Measurements from ENCODE around the gene CDHR2.
"Not testable (repeated sequence)": the region's sequence is repeated elsewhere in the genome, so short reads cannot be mapped to it uniquely, and the experiment has no call there.

CDHR2 gene

GRCh38 chr5:176550275-176550831, 1.2 kb downstream of the CDHR2 start:
- H3K4me3 ChIP-seq (ENCODE audit: low read length): peak overlapping the region; percentile 47
- peak overlapping the region; percentile 6; the same call in 1 of the 2 replicates for H3K9ac ChIP-seq (ENCODE audit: low read length)
- no peaks in the 10 kb centered on the region for H3F3A ChIP-seq (ENCODE audit: insufficient read depth, low read length)
- H2AFZ ChIP-seq (ENCODE audit: low read length): peak overlapping the region; percentile 15; the same call in 1 of the 2 replicates
- H3K4me2 ChIP-seq (ENCODE audit: low read depth, low read length): peak overlapping the region; percentile 89
- no peaks in the 10 kb centered on the region for H3K79me2 ChIP-seq (ENCODE audit: low read length)
- no peaks in the 10 kb centered on the region for H4K20me1 ChIP-seq (ENCODE audit: insufficient read depth, low read length)
- H3K9me2 ChIP-seq (replicated peaks; ENCODE audit: insufficient read depth, low read length): no peaks in the 10 kb centered on the region
- peaks cover 8% of the 10 kb centered on the region; the same call in 1 of the 2 replicates for H3K27me3 ChIP-seq (replicated peaks; ENCODE audit: insufficient read depth, low read length)
- peaks cover 11% of the 10 kb centered on the region; the same call in 1 of the 2 replicates for H3K4me1 ChIP-seq (ENCODE audit: low read length)
- H3K9me3 ChIP-seq (replicated peaks; ENCODE audit: insufficient read depth, low read length): no peaks in the 10 kb centered on the region
- H3K36me3 ChIP-seq (replicated peaks; ENCODE audit: insufficient read depth, low read length): no peaks in the 10 kb centered on the region
- H3K27ac ChIP-seq (ENCODE audit: low read length): no peak overlapping the region
- DNase-seq: peak; percentile 21
- TF ChIP-seq EZH2 (optimal IDR thresholded peaks at IDR 0.05; ENCODE audit: low read depth, low read length) (no peak), EZH2phosphoT487 (IDR thresholded peaks at IDR 0.05; ENCODE audit: low read length) (no peak), CTCF (IDR thresholded peaks at IDR 0.05; ENCODE audit: low read length) (no peak)

GRCh38 chr5:176550937-176551336, 1.8 kb downstream of the CDHR2 start:
- Histone ChIP-seq H3K4me1 (ENCODE audit: low read length) (peaks cover 11% of the 10 kb centered on the region; the same call in 1 of the 2 replicates), H3K4me2 (ENCODE audit: low read depth, low read length) (peak overlapping the region; percentile 89), H2AFZ (ENCODE audit: low read length) (peak overlapping the region; percentile 15; the same call in 1 of the 2 replicates), H3K4me3 (ENCODE audit: low read length) (peak overlapping the region; percentile 47)
- not testable (repeated sequence) for H3K79me2 ChIP-seq (ENCODE audit: low read length); H3K9me3 ChIP-seq (replicated peaks; ENCODE audit: insufficient read depth, low read length); H4K20me1 ChIP-seq (ENCODE audit: insufficient read depth, low read length); H3K9me2 ChIP-seq (replicated peaks; ENCODE audit: insufficient read depth, low read length); DNase-seq; H3K9ac ChIP-seq (ENCODE audit: low read length); H3K27me3 ChIP-seq (replicated peaks; ENCODE audit: insufficient read depth, low read length); H3K36me3 ChIP-seq (replicated peaks; ENCODE audit: insufficient read depth, low read length); H3F3A ChIP-seq (ENCODE audit: insufficient read depth, low read length); H3K27ac ChIP-seq (ENCODE audit: low read length)

GRCh38 chr5:176552332-176552869, 3.3 kb downstream of the CDHR2 start:
- no peak overlapping the region for H3K4me2 ChIP-seq (ENCODE audit: low read depth, low read length)
- H2AFZ ChIP-seq (ENCODE audit: low read length): no peak overlapping the region
- no peak for TF ChIP-seq CTCF (IDR thresholded peaks at IDR 0.05; ENCODE audit: low read length)
- TF ChIP-seq EZH2 (optimal IDR thresholded peaks at IDR 0.05; ENCODE audit: low read depth, low read length): no peak
- TF ChIP-seq EZH2phosphoT487 (IDR thresholded peaks at IDR 0.05; ENCODE audit: low read length): no peak
- no peak overlapping the region for H3K27ac ChIP-seq (ENCODE audit: low read length)
- H3K79me2 ChIP-seq (ENCODE audit: low read length): no peaks in the 10 kb centered on the region
- peaks cover 11% of the 10 kb centered on the region; the same call in 1 of the 2 replicates for H3K4me1 ChIP-seq (ENCODE audit: low read length)
- no peak overlapping the region for H3K4me3 ChIP-seq (ENCODE audit: low read length)
- H3K9ac ChIP-seq (ENCODE audit: low read length): no peak overlapping the region
- DNase-seq: no peak
- peaks cover 8% of the 10 kb centered on the region; the same call in 1 of the 2 replicates for H3K27me3 ChIP-seq (replicated peaks; ENCODE audit: insufficient read depth, low read length)
- no peaks in the 10 kb centered on the region for H3F3A ChIP-seq (ENCODE audit: insufficient read depth, low read length)
- H3K9me3 ChIP-seq (replicated peaks; ENCODE audit: insufficient read depth, low read length): no peaks in the 10 kb centered on the region
- no peaks in the 10 kb centered on the region for H4K20me1 ChIP-seq (ENCODE audit: insufficient read depth, low read length)
- no peaks in the 10 kb centered on the region for H3K36me3 ChIP-seq (replicated peaks; ENCODE audit: insufficient read depth, low read length)
- H3K9me2 ChIP-seq (replicated peaks; ENCODE audit: insufficient read depth, low read length): no peaks in the 10 kb centered on the region

All from MM.1S (cell line).